Endothelial cell (in vitro differentiated cells): ENCODE measurements around the gene RAB4A. TPM values are rescaled to one million over a fixed set of nuclear protein-coding genes. Genes with fewer than 3 reads are reported as not detected.
A peak's percentile ranks its signal among the peaks of the same experiment; 100 is the strongest.

ENCODE experiments used
- DNase-seq: peaks from one replicate; pipeline ENCODE4 v3.0.0; 2021; ENCODE audit warnings: low spot score
- H3K27ac Mint-ChIP-seq: one replicate; pipeline ENCODE4 v1.8.0; 2021; ENCODE audit warnings: mixed read lengths, inconsistent platforms; ENCODE audit not compliant: unreplicated experiment
- H3K27me3 Mint-ChIP-seq: one replicate; pipeline ENCODE4 v1.8.0; 2021; ENCODE audit warnings: mild to moderate bottlenecking, moderate library complexity, mixed read lengths, inconsistent platforms; ENCODE audit not compliant: unreplicated experiment
- H3K36me3 Mint-ChIP-seq: one replicate; pipeline ENCODE4 v1.8.0; 2021; ENCODE audit warnings: mild to moderate bottlenecking, low read depth, mixed read lengths, inconsistent platforms; ENCODE audit not compliant: unreplicated experiment
- H3K4me1 Mint-ChIP-seq: one replicate; pipeline ENCODE4 v1.8.0; 2021; ENCODE audit warnings: mild to moderate bottlenecking, mixed read lengths, inconsistent platforms; ENCODE audit not compliant: unreplicated experiment
- H3K4me3 Mint-ChIP-seq: one replicate; pipeline ENCODE4 v1.8.0; 2021; ENCODE audit warnings: mild to moderate bottlenecking, mixed read lengths, inconsistent platforms; ENCODE audit not compliant: unreplicated experiment
- H3K9me3 Mint-ChIP-seq: one replicate; pipeline ENCODE4 v1.8.0; 2021; ENCODE audit warnings: mixed read lengths, inconsistent platforms; ENCODE audit not compliant: unreplicated experiment
- CTCF ChIP-seq: fragments of 200-600 bp; sonication (generic); IDR thresholded peaks from one replicate; pipeline ENCODE4 v1.5.0; 2021; ENCODE audit warnings: antibody characterized with exemption; ENCODE audit not compliant: unreplicated experiment
- total RNA-seq: library from RNA; stranded (reverse); fragmentation: NEBNext Ultra II Directional; extraction: Animal tissue kit (Norgen Biotek cat#: 25700); gene quantifications from one replicate; pipeline ENCODE4 v1.2.1, GENCODE V29; 2021; ENCODE audit not compliant: unreplicated experiment

RAB4A gene
- total RNA-seq, 1 donor from 2014 or later = 80.4 TPM

DNA sequence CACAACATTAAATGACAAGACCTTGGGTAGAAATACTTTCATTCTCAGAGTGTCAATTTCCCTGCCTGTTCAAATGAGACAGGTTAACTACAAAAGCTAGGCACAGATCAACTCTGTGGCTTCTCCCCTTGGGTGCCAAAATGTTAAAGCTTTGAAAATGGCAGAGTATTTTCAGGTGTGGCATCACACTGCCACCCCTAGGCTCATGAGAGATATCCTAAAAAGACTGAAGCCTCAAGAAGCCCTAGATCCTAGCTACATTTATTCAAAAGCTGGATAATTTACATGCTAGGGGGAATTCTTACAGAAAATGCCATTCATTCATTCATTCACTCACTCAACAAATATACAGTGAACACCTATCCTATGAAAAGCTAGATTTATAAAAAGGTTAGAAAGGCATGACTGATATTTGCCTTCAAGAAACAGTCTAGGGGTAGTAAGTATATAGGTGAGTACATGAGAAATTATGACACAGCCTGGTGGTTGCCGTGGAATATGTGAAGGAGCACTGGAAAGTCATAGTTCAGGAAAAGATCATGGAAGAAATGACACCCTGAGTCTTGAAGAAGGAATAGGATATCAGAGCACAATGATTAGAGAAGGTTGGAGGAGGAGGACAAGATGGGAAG lies 15.9 kb upstream of the RAB4A start:
- H3K9me3 Mint-ChIP-seq = no peaks in the 10 kb centered on the region
- peaks cover 1% of the 10 kb centered on the region for H3K27me3 Mint-ChIP-seq
- H3K4me1 Mint-ChIP-seq = peaks cover 21% of the 10 kb centered on the region
- H3K27ac Mint-ChIP-seq = no peak overlapping the region
- no peaks in the 10 kb centered on the region for H3K36me3 Mint-ChIP-seq
- H3K4me3 Mint-ChIP-seq = no peak overlapping the region
- no peak for DNase-seq
- TF ChIP-seq CTCF = no peak

DNA sequence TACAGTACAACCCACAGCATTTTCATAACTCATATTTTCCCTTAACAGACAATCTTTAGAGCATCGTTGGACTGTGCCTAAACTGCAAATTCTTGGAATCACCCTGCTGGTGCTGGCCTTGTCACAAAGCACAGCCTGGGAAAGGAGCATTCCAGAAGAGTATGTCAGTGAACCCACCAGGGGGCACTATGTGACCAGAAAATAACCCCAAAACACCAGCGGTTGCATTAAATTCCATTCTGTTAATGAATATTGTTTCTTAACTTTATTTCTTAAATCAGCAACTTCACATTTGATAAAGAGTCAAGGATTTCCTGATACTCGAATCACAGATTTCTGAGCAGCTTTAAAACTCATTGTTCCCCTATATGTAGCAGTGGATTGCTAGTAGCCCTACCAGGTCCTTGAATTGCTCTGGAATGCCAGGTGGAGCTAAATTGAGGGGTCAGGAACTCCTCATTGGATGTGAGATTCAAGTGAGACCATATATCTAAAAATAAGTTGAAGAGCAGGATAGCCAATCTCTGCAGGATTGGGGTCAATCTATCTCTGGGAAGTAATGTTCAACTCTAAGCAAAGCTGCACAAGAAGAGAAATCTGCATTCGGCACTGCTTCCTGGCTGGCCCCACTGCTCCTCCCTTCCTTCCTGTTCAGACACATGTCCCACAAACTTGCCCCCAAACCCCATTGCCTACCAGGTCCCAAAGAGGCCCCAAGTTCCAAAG lies 12.7 kb upstream of the RAB4A start:
- TF ChIP-seq CTCF = peak; percentile 79
- H3K4me3 Mint-ChIP-seq = peak overlapping the region; percentile 71
- H3K36me3 Mint-ChIP-seq = no peaks in the 10 kb centered on the region
- no peak overlapping the region for H3K27ac Mint-ChIP-seq
- DNase-seq = peak; percentile 68
- no peaks in the 10 kb centered on the region for H3K27me3 Mint-ChIP-seq
- H3K9me3 Mint-ChIP-seq = no peaks in the 10 kb centered on the region
- H3K4me1 Mint-ChIP-seq = peaks cover 11% of the 10 kb centered on the region

- Mint-ChIP-seq H3K9me3 (no peaks in the 10 kb centered on the region), H3K36me3 (no peaks in the 10 kb centered on the region), H3K27me3 (no peaks in the 10 kb centered on the region), H3K27ac (no peak overlapping the region), H3K4me1 (peaks cover 9% of the 10 kb centered on the region), H3K4me3 (peak overlapping the region; percentile 71)
- no peak for DNase-seq
- TF ChIP-seq CTCF = no peak
Measured at GRCh38 chr1:229258757-229259060, 12.2 kb upstream of the RAB4A start.

DNA sequence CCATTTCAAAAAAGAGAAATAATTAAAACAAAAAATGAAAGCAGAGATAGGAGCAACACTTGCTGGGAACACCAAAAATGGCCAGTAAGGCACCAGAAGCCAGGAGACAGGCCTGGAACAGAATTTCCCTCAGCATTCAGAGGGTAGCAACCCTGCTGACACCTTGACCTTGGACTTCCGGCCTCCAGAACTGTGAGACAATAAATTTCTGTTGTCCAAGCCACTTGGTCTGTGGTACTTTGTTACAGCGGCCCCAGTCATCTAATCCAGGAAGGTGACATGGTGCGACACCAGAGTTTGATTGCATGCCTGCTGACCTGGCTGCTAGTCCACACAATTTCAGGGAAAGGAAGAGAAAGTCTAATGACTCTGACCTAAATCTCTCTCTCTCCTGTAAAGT lies 10.6 kb upstream of the RAB4A start:
- no peak for TF ChIP-seq CTCF
- DNase-seq = no peak
- Mint-ChIP-seq H3K9me3 (no peaks in the 10 kb centered on the region), H3K36me3 (no peaks in the 10 kb centered on the region), H3K4me3 (no peak overlapping the region), H3K4me1 (peaks cover 9% of the 10 kb centered on the region), H3K27ac (no peak overlapping the region), H3K27me3 (peaks cover 1% of the 10 kb centered on the region)

- no peak overlapping the region for H3K4me3 Mint-ChIP-seq
- no peaks in the 10 kb centered on the region for H3K9me3 Mint-ChIP-seq
- no peak overlapping the region for H3K27ac Mint-ChIP-seq
- H3K4me1 Mint-ChIP-seq = peaks cover 9% of the 10 kb centered on the region
- no peaks in the 10 kb centered on the region for H3K36me3 Mint-ChIP-seq
- TF ChIP-seq CTCF = no peak
- peaks cover 3% of the 10 kb centered on the region for H3K27me3 Mint-ChIP-seq
- DNase-seq = no peak
Measured at GRCh38 chr1:229262239-229262638, 8.7 kb upstream of the RAB4A start.
